ENCODE data around the gene CTNNA3. TPM values are rescaled to one million over a fixed set of nuclear protein-coding genes. Genes with fewer than 3 reads are reported as not detected.

CTNNA3 gene
- total RNA-seq, 1 experiment from 2014 or later: not detected

DNA sequence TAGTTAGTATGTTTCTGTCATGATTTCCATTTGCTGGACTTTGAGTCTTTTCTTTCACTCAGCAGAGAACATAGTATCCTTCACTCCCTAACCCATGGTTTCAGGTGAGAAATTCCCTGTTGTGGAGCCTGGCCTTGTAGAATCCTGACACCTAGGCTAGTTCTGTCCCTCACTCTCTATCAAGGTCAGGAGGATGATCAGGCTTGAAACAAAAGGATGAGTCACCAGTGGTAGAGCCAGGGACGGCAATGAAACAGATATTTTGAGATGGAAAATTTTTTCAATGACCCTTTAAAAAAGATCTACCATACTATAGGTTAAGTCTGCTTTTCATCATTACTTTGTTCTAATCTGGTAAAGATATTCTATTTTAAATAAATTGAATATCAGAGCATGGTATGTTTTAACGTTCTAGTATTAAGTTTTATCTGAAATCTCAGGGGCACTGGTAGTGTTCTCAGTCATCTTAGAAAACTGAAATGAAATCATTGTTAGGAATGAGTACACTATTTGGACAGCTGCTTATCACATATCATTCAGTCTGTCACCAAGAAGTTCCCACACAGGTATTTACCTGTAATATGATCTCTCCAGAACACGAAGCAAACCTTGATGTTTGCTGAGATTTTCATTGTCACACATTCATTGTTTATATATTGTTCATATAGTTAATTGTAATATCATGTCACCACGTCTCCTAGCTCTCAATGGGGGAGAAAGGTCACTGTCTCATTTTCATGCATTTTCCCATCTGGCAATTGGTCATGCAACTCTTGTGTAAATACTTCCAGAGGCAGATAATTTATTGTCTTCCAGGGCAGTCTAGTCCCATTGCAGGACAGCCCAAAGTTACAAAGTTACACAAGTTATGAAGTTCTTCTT is 1070.0 kb downstream of the CTNNA3 start:
- H3K27ac Mint-ChIP-seq (ENCODE audit: unreplicated experiment): no peak overlapping the region
- no peak for DNase-seq
- BruUV-seq (replicated peaks): no TSS peak
- TF ChIP-seq, protein P1, sequence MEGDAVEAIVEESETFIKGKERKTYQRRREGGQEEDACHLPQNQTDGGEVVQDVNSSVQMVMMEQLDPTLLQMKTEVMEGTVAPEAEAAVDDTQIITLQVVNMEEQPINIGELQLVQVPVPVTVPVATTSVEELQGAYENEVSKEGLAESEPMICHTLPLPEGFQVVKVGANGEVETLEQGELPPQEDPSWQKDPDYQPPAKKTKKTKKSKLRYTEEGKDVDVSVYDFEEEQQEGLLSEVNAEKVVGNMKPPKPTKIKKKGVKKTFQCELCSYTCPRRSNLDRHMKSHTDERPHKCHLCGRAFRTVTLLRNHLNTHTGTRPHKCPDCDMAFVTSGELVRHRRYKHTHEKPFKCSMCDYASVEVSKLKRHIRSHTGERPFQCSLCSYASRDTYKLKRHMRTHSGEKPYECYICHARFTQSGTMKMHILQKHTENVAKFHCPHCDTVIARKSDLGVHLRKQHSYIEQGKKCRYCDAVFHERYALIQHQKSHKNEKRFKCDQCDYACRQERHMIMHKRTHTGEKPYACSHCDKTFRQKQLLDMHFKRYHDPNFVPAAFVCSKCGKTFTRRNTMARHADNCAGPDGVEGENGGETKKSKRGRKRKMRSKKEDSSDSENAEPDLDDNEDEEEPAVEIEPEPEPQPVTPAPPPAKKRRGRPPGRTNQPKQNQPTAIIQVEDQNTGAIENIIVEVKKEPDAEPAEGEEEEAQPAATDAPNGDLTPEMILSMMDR (IDR thresholded peaks at IDR 0.05; ENCODE audit: unreplicated experiment): no peak
- H3K36me3 Mint-ChIP-seq (ENCODE audit: insufficient read depth, unreplicated experiment): no peaks in the 10 kb centered on the region
- H3K9me3 Mint-ChIP-seq (ENCODE audit: low read depth, unreplicated experiment): no peaks in the 10 kb centered on the region
- H3K4me1 Mint-ChIP-seq (ENCODE audit: low read depth, unreplicated experiment): no peaks in the 10 kb centered on the region
- H3K27me3 Mint-ChIP-seq (ENCODE audit: unreplicated experiment): no peaks in the 10 kb centered on the region
- H3K4me3 Mint-ChIP-seq (ENCODE audit: low read depth, unreplicated experiment): no peak overlapping the region
- CTCF ChIA-PET: interaction anchor here (0.5 to 0.7 kb wide), 2 partner anchors 11 to 195 kb away, joined by 3 read pairs; no protein-coding TSS in a partner anchor
- intact Hi-C loops (cut with micrococcal nuclease; ENCODE audit: unreplicated experiment): loop anchor here (10.0 kb wide), 2 partner anchors 1281 to 1651 kb away; no protein-coding TSS in a partner anchor

DNA sequence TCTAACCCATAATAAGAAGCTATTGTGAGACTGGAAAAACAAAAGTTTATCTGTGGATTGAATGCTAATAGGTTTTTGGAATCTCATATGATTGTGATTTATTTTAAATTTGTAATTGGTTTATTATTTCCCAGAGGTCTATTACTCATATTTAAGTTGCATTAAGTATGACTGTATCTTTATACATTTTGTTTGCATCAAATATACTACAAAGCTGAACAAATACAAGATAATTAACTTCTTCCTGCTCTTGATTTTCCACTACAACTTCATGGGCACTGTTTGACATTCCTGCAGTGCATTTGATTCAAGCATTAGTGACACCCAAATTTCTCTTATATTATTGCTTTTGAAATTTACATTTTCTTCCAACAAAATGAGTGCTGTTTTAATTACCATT is 1073.9 kb downstream of the CTNNA3 start:
- no peak overlapping the region for H3K27ac Mint-ChIP-seq (ENCODE audit: unreplicated experiment)
- H3K4me1 Mint-ChIP-seq (ENCODE audit: low read depth, unreplicated experiment): no peaks in the 10 kb centered on the region
- TF ChIP-seq, protein P1 (IDR thresholded peaks at IDR 0.05; ENCODE audit: unreplicated experiment): no peak
- no peaks in the 10 kb centered on the region for H3K36me3 Mint-ChIP-seq (ENCODE audit: insufficient read depth, unreplicated experiment)
- no peak for DNase-seq
- no TSS peak for BruUV-seq (replicated peaks)
- H3K9me3 Mint-ChIP-seq (ENCODE audit: low read depth, unreplicated experiment): no peaks in the 10 kb centered on the region
- intact Hi-C loops (cut with micrococcal nuclease; ENCODE audit: unreplicated experiment): loop anchor here (10.0 kb wide), 2 partner anchors 1277 to 1647 kb away; no protein-coding TSS in a partner anchor
- no peaks in the 10 kb centered on the region for H3K27me3 Mint-ChIP-seq (ENCODE audit: unreplicated experiment)
- no peak overlapping the region for H3K4me3 Mint-ChIP-seq (ENCODE audit: low read depth, unreplicated experiment)
- CTCF ChIA-PET: no interaction called here

DNA sequence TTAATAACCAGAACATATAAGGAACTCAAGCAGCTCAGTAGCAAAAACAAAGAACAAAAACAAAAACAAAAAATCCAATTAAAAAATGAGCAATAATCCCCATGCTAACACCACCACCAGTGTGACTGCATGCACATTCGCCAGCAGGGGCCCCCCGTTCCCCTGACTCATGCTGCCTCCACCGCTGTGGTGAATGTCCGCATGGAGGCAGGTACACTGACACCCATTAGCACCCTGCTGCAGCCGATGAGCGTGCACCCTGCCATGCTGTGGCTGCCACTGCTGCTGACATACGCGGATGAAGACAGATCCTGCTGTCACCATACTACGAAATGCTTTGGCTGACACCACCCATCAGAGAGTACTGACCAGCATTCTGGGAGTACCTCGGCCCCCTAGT is 1091.8 kb downstream of the CTNNA3 start:
- H3K9me3 Mint-ChIP-seq (ENCODE audit: low read depth, unreplicated experiment): peaks cover 16% of the 10 kb centered on the region
- H3K27ac Mint-ChIP-seq (ENCODE audit: unreplicated experiment): no peak overlapping the region
- H3K36me3 Mint-ChIP-seq (ENCODE audit: insufficient read depth, unreplicated experiment): no peaks in the 10 kb centered on the region
- H3K27me3 Mint-ChIP-seq (ENCODE audit: unreplicated experiment): no peaks in the 10 kb centered on the region
- TF ChIP-seq, protein P1 (IDR thresholded peaks at IDR 0.05; ENCODE audit: unreplicated experiment): no peak
- BruUV-seq (replicated peaks): no TSS peak
- intact Hi-C loops (cut with micrococcal nuclease; ENCODE audit: unreplicated experiment): no loop called here
- no peak overlapping the region for H3K4me3 Mint-ChIP-seq (ENCODE audit: low read depth, unreplicated experiment)
- H3K4me1 Mint-ChIP-seq (ENCODE audit: low read depth, unreplicated experiment): no peaks in the 10 kb centered on the region
- DNase-seq: no peak
- CTCF ChIA-PET: no interaction called here

DNA sequence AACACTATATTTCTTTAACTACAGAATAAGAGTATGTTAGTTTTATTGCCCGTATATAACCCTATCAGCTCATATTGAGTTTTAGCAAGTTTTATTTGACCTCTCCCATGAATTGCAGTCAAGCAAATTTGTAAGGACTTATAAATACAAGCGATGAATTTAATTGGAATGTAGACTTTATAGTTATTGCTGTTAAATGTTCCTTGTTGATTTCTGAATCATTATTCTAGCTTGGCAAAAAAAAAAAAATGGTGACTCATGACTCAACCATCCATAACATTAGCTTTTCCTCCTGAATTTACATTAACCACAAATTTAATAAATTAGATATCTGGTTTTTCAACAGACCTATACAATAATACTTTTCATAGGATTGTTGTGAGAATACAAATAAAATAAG is 1104.1 kb downstream of the CTNNA3 start:
- no TSS peak for BruUV-seq (replicated peaks)
- intact Hi-C loops (cut with micrococcal nuclease; ENCODE audit: unreplicated experiment): no loop called here
- H3K4me1 Mint-ChIP-seq (ENCODE audit: low read depth, unreplicated experiment): no peaks in the 10 kb centered on the region
- H3K27me3 Mint-ChIP-seq (ENCODE audit: unreplicated experiment): no peaks in the 10 kb centered on the region
- TF ChIP-seq, protein P1 (IDR thresholded peaks at IDR 0.05; ENCODE audit: unreplicated experiment): no peak
- peaks cover 6% of the 10 kb centered on the region for H3K9me3 Mint-ChIP-seq (ENCODE audit: low read depth, unreplicated experiment)
- no peak overlapping the region for H3K27ac Mint-ChIP-seq (ENCODE audit: unreplicated experiment)
- CTCF ChIA-PET: no interaction called here
- no peaks in the 10 kb centered on the region for H3K36me3 Mint-ChIP-seq (ENCODE audit: insufficient read depth, unreplicated experiment)
- H3K4me3 Mint-ChIP-seq (ENCODE audit: low read depth, unreplicated experiment): no peak overlapping the region
- no peak for DNase-seq
